Hair follicular keratinocyte (primary cell): ENCODE results near the gene RBMY1D. TPM values are rescaled to one million over a fixed set of nuclear protein-coding genes. Genes with fewer than 3 reads are reported as not detected.

Experiments
- total RNA-seq: library from RNA; depleted of rRNA; stranded (reverse); fragments of >200 nt; gene quantifications from 2 replicates; pipeline ENCODE4 v1.2.3, GENCODE V29; 2015

RBMY1D gene
- total RNA-seq, result not detected in 2 replicates

DNA sequence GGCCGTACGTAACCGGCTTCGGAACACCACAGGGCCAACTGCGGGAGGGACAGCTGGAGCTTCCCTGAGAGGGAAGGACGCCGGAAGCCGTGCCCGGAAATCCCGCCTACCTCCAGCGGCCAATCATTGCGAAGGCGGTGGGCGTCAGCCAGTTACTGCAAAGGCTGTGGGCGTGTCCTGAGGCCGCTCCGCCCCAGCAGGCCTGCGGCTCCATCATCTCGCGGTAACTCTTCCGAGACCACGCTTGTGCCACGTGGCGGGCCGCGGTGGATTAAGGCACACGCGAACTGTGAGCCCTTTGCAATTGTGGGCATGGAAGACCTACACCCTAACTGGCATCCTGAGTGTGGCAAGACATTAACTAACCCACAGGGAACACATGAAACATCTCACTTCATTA lies at the start of gene RBMY1D:
TSS of gene RBMY1D (minus strand) at position 101 of the 400 bp plus-strand sequence. CDS start 2,013 bp downstream, outside the sequence.

DNA sequence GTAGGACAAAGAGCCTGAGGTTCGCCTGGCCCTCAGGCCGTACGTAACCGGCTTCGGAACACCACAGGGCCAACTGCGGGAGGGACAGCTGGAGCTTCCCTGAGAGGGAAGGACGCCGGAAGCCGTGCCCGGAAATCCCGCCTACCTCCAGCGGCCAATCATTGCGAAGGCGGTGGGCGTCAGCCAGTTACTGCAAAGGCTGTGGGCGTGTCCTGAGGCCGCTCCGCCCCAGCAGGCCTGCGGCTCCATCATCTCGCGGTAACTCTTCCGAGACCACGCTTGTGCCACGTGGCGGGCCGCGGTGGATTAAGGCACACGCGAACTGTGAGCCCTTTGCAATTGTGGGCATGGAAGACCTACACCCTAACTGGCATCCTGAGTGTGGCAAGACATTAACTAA lies 23.6 kb upstream of the RBMY1D start, which contains the start of gene RBMY1E:
TSS of gene RBMY1E (minus strand) at position 101 of the 400 bp plus-strand sequence. CDS start 1,978 bp downstream, outside the sequence.

Other genes starting within 250 kb of the RBMY1D start
- not detected in 2 replicates for gene RBMY1E, start 23.5 kb upstream of the RBMY1D start, total RNA-seq